Hematopoietic multipotent progenitor cell treated with erythropoietin and hydrocortisone succinate and interleukin-3 and kit ligand, for 6 days (in vitro differentiated cells): ENCODE data around the gene MRPL1.
A peak's percentile ranks its signal among the peaks of the same experiment; 100 is the strongest.
"Not testable (repeated sequence)": the region's sequence is repeated elsewhere in the genome, so short reads cannot be mapped to it uniquely, and the experiment has no call there.

Experiments used
- DNase-seq: peaks from one replicate; pipeline ENCODE4 v3.0.0-alpha.2; 2015

The MRPL1 gene

DNA sequence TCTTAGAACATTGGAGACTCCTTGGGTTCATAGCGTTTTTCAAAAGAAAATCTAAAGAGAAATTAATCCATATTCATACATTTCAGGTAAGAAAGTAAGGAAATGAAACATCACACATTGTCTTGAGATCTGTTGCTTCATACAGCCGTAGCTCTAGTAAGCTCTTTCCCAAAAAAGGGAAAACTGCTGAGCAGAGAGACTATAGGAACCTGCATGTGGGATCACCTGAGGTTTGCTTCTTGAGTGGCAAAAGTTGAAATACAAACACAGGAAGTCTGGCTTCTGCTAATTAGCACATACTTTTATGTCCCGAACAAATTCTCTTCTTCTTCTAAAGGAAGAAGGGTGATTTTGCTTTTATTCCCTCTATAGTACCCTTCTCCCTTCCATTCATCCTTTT, 57.7 kb downstream of the MRPL1 start:
- DNase-seq, result no peak

DNA sequence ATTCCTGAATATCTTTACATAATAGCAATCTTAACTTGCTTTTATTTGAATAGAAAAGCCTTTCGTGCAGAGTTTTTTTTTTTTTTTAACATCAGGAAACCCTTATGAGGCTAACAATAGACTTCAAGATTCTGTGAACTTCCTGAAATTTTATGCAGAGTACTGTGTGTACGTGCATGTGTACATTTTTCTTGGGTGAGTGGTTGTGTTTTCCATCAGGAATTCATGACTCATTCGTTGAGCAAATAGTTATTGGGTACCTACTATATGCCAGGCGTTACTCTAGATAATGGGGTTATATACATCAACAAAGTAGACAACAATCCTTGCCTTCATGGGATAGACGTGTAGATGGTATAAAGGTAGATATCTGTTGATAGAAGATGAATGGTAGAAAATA, 59.1 kb downstream of the MRPL1 start:
- DNase-seq, result peak; percentile 10

DNA sequence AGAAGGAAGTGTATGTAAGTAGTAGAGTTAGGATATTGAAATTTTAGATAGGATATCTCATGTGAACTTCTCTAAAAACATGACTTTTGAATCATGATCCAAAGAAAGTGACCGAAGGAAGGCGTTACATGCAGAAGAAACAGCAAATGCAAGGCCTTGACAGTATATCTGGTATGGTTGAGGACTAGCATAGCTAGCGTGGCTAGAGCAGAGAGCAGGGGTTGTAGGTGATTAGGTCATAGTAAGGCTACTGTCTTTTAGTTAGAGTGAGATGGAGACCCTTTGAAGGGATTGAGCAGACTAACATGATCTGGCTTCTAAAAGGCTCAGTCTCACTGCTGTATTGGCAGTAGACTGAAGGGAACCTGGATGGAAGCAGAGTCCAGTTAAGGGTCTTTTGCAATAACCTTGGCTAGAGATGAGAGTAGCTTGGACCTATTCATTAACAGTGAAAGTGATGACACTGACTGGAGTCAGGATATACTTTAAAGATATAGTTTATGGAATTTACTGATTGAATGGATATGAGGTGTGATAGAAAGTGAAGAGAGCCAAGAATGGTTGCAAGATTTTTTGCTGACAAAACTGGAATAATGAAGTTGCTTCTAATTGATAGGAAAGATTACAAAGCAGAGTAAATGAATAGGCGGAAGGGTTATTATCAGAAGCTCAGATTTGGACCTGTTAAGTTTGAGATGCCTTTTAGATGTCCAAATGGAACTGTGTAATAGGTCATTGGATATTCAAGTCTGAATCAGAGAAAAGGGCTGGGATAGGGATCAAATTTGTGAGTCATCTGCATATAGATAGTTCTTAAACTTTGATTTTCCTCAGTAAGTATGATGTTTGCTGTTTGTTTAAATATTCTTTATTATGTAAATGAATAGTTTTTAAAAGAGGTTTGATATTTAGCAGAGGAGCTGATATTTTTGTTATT, 59.8 kb downstream of the MRPL1 start:
- no peak for DNase-seq

DNA sequence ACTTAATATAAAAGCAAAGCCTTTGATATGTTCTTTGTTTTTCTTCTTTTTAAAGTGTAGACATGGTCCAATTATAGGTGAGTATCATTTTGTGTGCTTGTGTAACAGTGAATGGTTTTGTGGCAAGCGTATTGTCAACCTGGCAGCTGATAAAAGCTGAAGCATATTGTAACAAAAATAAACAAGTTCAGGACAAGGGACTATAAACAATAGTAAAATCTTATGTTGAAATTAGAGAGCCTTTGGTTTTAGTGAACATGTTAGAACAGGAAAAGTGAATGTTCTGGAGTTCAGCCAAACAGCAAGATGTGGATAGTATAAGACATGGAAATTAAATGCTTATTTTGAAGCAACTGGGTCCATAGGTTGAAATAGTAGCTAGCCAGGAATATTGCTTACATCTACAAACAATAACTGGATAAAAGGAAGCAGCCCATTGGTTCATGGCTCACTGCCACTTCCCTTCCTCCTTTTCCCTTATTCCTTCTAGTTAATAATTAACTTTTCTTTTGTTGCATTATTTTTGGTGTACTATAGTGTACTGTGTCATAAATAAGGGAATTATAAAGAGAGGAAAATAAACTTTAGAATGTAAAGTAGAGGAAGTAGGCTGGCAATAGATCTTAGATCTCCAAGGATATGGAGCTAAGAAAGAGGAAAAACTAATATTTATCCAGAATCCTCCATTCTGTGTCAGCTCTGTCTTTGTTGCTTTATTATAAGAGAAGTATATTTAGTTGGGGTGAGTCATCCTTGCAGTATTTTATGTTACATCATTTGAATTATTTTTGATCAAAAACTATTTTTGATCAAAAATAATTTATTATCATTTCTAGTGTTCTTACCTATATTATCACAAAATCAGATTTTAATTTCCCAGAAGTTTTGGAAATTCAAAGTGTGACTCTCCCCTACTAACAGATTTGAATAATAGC, 65.6 kb downstream of the MRPL1 start:
- DNase-seq, result no peak

DNA sequence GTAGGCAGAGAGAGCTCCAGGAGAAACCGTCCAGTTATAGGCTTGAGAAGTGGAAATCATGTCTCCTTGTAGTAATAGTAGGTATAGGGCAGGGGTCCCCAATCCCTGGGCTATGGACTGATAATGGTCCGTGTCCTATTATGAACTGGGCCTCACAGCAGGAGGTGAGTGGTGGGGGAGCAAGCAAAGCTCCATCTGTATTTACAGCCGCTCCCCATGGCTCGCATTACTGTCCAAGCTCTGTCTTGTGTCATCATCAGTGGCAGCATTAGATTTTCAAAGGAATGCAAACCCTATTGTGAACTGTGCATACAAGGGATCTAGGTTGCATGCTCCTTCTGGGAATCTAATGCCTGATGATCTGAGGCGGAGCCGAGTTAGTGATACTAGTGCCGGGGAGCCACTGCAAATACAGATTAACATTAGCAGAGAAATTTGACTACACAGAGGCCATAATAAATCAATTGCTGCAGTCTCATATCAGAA, 67.6 kb downstream of the MRPL1 start:
- no peak for DNase-seq

DNA sequence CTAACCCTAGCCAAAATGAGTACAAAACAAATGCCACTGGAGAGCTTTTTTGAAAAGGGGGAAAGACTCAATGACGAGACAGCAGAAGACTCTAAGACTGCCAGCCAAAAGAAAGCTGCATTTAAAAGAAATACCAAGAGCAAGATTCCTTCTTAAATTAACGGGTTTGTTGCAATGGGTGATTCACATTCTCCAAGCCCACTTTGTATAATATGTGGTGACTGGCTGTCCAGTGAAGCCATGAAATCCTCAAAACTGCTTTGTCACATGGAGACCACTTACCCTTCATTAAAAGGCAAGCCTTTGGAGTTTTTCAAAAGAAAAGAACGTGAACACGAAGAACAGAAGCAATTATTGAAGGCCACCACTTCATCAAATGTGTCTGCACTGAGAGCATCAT, 68.2 kb downstream of the MRPL1 start:
- no peak for DNase-seq

DNA sequence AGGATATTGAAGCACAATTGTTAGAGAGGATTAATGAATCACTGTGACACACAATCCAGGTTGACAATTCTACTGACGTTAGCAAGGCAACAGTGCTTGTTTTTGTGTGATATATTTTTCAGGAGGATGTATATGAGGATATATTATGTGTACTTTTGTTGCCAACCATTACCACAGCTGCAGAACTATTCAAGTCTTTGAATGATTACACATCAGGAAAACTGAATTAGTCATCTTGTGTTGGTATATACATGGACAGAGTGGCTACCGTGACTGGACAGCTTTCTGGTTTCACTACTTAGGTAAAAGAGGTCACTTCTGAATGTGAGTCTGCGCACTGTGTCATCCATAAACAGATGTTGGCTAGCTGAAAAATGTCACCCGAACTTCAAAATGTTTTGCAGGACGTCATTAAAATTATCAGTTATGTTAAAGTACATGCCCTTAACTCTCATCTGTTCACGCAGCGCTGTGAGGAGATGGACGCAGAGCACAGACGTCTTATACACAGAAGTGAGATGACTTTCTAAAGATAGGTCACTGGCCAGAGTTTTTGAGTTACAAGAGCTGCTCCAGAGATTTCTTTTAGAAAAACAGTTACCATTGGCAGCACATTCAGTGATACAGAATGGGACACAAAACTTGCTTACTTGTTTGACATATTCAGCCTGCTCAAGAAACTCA, 69.0 kb downstream of the MRPL1 start:
- no peak for DNase-seq

DNA sequence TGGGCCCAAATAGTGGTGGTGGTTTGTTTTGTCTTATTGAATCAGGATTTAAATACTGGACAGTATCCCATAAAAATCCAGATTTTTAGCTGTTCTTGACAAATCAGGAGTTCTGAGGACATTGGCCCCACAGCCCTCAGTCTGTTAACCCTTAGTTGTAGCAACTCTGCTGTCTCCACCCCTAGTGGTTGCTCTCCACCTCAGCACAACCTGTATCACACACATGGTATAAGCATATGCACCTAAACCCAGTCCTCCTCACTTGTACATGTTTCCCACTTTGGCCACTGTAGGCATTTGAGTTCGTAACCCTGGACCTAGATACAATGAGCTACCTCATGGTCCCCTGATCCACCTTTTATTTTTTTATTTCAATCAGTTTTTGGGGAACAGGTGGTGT, 75.9 kb downstream of the MRPL1 start:
- no peak for DNase-seq

DNA sequence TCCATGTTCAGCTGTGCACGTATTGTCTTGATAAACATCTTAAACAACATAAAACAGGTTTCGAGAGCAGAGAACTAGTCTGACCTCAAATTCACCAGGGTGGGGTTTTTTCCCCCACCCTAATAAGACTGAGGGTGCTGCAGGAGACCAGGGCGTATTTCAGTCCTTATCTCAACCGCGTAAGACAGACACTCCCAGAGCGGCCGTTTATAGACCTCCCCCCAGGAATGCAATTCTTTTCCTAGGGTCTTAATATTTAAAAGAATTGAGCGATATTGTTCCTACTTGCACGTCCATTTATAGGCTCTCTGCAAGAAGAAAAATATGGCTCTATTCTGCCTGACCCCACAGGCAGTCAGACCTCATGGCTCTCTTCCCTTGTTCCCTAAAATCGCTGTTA, 83.3 kb downstream of the MRPL1 start:
- not testable (repeated sequence) for DNase-seq

DNA sequence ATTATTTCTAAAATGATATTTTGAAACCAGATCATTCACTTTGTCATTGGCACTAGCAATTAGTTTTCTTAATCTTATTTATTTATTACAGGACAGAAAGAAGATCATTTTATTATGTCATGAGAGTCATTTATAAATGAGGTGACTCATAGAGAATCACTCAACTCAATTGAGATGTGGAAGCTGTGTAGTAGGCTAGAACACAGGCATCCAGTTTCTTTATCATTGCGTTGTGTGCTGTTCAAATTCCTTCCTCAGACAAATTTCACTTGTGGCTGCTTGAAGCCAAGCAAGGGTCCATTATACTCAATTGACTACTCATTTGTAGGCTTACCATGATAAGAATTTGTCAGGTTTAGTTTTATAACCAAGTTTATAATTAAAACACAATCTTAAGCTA, 87.6 kb downstream of the MRPL1 start:
- no peak for DNase-seq

DNA sequence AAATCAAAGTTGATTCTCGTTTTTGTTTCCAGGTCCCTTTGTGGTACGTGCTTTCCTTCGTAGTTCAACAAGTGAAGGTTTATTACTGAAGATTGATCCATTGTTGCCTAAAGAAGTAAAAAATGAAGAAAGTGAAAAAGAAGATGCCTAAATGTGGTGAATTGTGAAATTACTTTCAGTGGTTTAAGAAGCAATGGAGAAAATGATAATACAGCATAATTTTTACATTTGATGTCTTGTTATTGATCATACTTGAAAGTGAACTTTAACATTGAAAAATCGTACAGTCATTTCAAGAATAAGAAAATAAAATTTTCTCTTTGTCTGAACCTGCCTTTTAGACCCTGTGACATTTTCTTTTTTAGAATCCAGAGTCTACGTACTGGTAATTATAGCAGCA, 89.8 kb downstream of the MRPL1 start:
- DNase-seq, result no peak

DNA sequence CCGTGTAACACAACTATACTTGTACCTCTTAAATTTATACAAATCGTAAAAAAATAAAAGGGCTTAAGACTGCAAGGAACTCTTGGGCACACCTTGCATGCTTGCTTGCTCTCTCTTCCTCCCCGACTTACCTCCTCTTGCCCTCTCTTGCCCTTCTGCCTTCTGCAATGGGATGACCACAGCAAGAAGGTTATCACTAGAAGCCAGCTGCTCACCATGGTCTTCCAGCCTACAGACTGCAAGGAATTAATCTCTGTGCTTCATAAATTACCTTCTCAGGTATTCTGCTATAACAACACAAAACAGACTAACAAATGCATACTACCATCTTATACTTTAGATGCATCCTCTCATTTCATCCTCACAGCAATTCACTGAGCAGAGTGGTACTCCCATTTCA, 92.1 kb downstream of the MRPL1 start:
- DNase-seq, result no peak

DNA sequence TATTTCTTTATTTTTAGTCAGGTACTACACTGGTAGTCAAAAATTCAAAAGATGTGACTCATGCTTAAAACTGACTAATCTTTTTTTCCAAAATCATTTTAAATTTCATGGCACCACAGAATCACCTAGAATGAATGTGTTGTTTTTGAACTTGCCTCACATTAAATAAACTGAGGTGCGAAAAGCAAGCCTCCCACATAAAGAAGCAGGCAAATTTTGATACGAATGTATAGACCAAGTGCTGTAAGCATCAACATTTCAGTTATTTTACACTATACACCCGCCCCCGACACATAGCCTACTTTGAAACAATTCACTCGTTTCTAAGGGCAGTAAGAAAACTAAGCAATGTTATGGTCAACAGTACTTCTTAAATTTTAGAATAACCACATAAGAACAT, 94.3 kb downstream of the MRPL1 start:
- no peak for DNase-seq

DNA sequence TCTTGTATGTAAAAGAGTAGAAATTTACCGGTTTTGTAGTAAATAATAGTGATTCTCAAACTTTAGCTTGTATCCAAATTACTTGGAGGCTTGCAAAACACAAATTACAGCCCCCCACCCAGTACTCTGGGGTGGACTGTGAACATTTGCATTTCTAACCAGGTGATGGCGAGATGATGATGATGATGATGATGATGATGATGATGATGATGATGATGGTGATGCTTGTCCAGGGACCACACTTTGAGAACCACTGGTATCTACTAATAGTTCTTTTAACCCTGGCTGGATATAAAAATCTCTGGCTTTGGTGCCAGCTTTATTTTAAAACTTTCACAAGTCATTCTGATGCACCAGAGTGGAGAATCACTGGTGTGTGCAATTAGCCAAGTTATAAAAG, 96.3 kb downstream of the MRPL1 start:
- no peak for DNase-seq

DNA sequence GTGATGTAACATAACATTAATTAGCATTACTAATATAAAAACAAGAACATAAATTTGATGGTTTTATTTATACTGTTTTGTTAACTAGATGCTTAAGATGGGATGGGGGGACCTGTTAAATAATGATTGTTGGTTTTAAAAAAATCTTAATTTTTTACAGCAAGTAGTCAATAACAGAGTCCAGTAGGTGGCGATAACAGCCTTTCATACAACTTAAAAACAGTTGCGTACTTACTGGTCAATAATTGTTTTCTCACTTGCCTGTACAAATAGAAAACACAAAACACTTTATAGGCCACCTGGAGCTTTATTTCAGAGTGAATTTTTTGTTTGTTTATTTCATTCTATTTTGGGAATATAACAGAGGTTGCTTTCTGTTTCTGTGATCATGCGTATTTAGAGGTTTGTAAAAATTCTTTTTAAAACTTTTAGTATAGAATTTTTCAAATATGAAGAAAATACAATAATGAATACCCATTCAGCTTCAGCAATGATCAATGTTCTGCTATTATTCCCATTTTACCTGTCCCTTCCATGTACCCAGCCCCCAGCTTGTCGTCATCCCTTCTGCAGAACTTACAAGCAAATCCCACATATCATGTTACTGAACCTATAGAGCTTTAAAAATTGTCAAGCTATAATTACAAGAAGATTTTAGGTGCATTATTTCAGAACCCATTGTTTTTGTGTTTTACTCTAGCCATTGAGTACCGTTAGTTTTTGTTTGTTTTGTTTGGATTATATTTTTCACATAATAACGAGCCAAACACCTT, 97.1 kb downstream of the MRPL1 start:
- peak; percentile 86 for DNase-seq

DNA sequence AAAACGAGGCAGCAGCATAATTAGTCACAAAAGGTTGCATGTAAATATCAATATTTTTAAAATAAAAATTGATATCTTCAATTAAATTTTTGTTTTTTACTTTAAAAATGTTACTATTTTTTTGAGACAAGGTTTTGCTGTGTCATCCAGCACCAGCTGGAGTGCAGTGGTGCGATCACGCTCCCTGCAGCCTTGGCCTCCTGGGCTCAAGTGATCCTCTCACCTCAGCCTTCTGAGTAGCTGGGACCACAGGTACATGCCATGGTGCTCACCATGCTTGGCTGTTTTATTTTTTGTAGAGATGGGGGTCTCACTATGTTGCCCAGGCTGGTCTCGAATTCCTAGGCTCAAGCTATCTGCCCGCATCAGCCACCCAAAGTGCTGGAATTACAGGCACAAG, 97.7 kb downstream of the MRPL1 start:
- DNase-seq, result no peak

DNA sequence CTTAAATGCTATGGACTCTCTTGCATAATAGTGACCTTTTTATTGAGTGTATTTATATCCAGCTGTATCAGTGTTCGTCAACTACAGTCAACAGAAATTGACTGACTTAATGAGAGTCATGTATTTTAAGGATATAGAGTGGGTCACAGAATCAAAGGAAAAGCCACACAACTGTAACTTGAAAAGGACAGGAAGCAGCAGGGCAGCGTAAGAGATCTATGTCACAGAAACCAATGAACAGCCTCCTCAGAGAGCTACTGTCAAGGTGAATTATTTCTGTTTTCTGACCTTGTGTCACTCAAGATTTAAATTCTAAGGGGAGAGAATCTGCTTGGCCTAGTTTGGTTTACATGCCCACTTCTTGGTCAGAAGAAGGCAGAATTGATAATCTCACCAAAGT, 100.4 kb downstream of the MRPL1 start:
- no peak for DNase-seq

DNA sequence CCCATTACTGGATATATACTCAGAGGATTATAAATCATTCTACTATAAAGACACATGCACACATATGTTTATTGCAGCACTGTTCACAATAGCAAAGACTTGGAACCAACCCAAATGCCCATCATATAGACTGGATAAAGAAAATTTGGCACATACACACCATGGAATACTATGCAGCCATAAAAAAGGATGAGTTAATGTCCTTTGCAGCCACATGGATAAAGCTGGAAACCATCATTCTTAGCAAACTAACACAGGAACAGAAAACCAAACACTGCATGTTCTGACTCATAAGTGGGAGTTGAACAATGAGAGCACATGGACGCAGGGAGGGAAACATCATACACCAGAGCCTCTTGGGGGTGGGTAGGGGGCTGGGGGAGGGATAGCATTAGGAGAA, 111.0 kb downstream of the MRPL1 start:
- not testable (repeated sequence) for DNase-seq

DNA sequence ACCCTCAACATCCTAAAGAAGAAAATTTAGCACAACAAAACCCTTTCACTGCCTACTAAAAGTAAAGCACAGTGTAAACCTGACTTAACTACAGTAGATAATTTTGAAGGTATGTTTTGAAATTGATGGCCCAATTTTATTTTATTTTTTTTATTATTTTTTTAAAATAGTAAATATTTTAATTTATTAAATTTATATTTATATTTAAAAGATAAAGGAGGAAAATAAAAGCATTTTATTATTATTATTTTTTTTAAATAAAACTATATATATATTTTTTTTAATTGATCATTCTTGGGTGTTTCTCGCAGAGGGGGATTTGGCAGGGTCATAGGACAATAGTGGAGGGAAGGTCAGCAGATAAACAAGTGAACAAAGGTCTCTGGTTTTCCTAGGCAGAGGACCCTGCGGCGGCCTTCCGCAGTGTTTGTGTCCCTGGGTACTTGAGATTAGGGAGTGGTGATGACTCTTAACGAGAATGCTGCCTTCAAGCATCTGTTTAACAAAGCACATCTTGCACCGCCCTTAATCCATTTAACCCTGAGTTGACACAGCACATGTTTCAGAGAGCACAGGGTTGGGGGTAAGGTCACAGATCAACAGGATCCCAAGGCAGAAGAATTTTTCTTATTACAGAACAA, 120.4 kb downstream of the MRPL1 start:
- not testable (repeated sequence) for DNase-seq

DNA sequence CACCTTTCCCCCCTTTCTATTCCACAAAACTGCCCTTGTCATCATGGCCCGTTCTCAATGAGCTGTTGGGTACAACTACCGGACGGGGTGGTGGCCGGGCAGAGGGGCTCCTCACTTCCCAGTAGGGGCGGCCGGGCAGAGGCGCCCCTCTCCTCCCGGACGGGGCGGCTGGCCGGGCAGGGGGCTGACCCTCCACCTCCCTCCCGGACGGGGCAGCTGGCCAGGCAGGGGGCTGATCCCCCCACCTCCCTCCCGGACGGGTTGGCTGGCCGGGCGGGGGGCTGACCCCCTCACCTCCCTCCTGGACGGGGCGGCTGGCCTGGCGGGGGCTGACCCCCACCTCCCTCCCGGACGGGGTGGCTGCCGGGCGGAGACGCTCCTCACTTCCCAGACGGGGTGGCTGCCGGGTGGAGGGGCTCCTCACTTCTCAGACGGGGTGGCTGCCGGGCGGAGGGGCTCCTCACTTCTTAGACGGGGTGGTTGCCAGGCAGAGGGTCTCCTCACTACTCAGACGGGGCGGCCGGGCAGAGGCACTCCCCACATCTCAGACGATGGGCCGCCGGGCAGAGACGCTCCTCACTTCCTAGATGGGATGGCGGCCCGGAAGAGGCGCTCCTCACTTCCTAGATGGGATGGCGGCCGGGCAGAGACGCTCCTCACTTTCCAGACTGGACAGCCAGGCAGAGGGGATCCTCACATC, 121.1 kb downstream of the MRPL1 start:
- not testable (repeated sequence) for DNase-seq

DNA sequence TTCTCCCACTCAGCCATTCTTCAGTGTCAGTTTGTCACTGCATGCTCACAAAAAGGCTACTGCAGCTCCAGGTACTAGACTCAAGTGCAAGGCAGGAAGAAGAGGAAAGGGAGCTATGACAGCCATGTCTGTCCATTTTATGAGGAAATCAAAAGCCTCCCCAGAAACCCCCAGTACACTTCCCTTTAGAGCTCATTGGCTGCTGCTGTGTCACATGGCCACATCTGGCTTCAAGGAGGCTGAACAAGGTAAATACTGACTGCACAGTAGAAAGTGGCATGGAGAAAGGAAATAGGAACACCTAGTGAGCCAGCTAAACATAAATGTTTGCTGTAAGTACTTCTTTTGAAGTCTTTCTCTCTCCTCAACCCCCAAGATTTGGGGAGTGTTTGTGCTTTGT, 127.3 kb downstream of the MRPL1 start:
- DNase-seq, result no peak
